ENCODE data around the gene MANBA. TPM values are rescaled to one million over a fixed set of nuclear protein-coding genes. Genes with fewer than 3 reads are reported as not detected.

Gene MANBA
- total and polyA plus RNA-seq, 9 donors = 15.6 to 32.7 (median 24.5) TPM

GRCh38 chr4:102638621-102639020, 122.1 kb downstream of the MANBA start:
- H3K27ac ChIP-seq = no peak overlapping the region
- intact Hi-C loops (cut with DNase I) = no loop called here
- no peak overlapping the region for H3K4me3 ChIP-seq
- WGBS, 3 donors = 60 to 85% (median 69%) methylated on average over 1 of the region's 1 CpG
- no peak for DNase-seq
- H3K9me3 ChIP-seq = no peaks in the 10 kb centered on the region
- no peaks in the 10 kb centered on the region for H3K27me3 ChIP-seq
- no peaks in the 10 kb centered on the region for H3K36me3 ChIP-seq
- H3K4me1 ChIP-seq (ENCODE audit: insufficient read depth) = no peaks in the 10 kb centered on the region
- TF ChIP-seq POLR2A (IDR thresholded peaks at IDR 0.05) (no peak), CTCF (IDR thresholded peaks at IDR 0.05) (no peak), EP300 (IDR thresholded peaks at IDR 0.05) (no peak)

GRCh38 chr4:102637391-102637790, 123.4 kb downstream of the MANBA start:
- TF ChIP-seq EP300 (IDR thresholded peaks at IDR 0.05) = no peak
- TF ChIP-seq POLR2A (IDR thresholded peaks at IDR 0.05) = no peak
- no peak for TF ChIP-seq CTCF (IDR thresholded peaks at IDR 0.05)
- Histone ChIP-seq H3K27ac (no peak overlapping the region), H3K4me3 (no peak overlapping the region), H3K9me3 (no peaks in the 10 kb centered on the region), H3K4me1 (ENCODE audit: insufficient read depth) (no peaks in the 10 kb centered on the region), H3K36me3 (no peaks in the 10 kb centered on the region), H3K27me3 (no peaks in the 10 kb centered on the region)
- intact Hi-C loops (cut with DNase I) = no loop called here
- no peak for DNase-seq
- WGBS, 3 donors = 92 to 95% (median 93%) methylated on average over 3 of the region's 3 CpGs

- no peaks in the 10 kb centered on the region for H3K9me3 ChIP-seq
- WGBS, 3 donors = 70 to 92% (median 87%) methylated on average over 6 of the region's 6 CpGs
- TF ChIP-seq EP300 (IDR thresholded peaks at IDR 0.05) = no peak
- no peak for TF ChIP-seq CTCF (IDR thresholded peaks at IDR 0.05)
- no peak for TF ChIP-seq POLR2A (IDR thresholded peaks at IDR 0.05)
- no peak overlapping the region for H3K4me3 ChIP-seq
- no peak for DNase-seq
- H3K27ac ChIP-seq = no peak overlapping the region
- no peaks in the 10 kb centered on the region for H3K27me3 ChIP-seq
- H3K36me3 ChIP-seq = no peaks in the 10 kb centered on the region
- no peaks in the 10 kb centered on the region for H3K4me1 ChIP-seq (ENCODE audit: insufficient read depth)
- intact Hi-C loops (cut with DNase I) = no loop called here
Measured at GRCh38 chr4:102633100-102633499, 127.7 kb downstream of the MANBA start.

GRCh38 chr4:102632241-102633065, 128.3 kb downstream of the MANBA start:
- no peak for DNase-seq
- no peaks in the 10 kb centered on the region for H3K9me3 ChIP-seq
- H3K4me3 ChIP-seq = no peak overlapping the region
- H3K27ac ChIP-seq = no peak overlapping the region
- H3K36me3 ChIP-seq = no peaks in the 10 kb centered on the region
- no peaks in the 10 kb centered on the region for H3K27me3 ChIP-seq
- WGBS, 3 donors = 37 to 53% (median 48%) methylated on average over 6 of the region's 6 CpGs
- no peaks in the 10 kb centered on the region for H3K4me1 ChIP-seq (ENCODE audit: insufficient read depth)
- intact Hi-C loops (cut with DNase I) = no loop called here
- TF ChIP-seq CTCF (IDR thresholded peaks at IDR 0.05) = no peak
- TF ChIP-seq EP300 (IDR thresholded peaks at IDR 0.05) = no peak
- TF ChIP-seq POLR2A (IDR thresholded peaks at IDR 0.05) = no peak

Data from ovary (tissue), 9 donors.